Endometrial microvascular endothelial cells (primary cell): Measurements from ENCODE around the gene RYR2. TPM values are rescaled to one million over a fixed set of nuclear protein-coding genes. Genes with fewer than 3 reads are reported as not detected.
"Not testable (repeated sequence)": the region's sequence is repeated elsewhere in the genome, so short reads cannot be mapped to it uniquely, and the experiment has no call there.

Source experiments
- in situ Hi-C: cut with HindIII; loops from 2 replicates; pipeline ENCODE4 v1.10.0; 2017; ENCODE audit warnings: low sequenced_read_pairs, low pct_unique_long_range_greater_than_20kb; ENCODE audit errors: inconsistent ontology term
- total RNA-seq: library from RNA; depleted of rRNA; stranded (reverse); fragments of >200 nt; gene quantifications from one replicate; pipeline ENCODE4 v1.2.3, GENCODE V29; 2015; ENCODE audit errors: inconsistent ontology term

RYR2 gene
- total RNA-seq, 1 donor from 2014 or later, result not detected

DNA sequence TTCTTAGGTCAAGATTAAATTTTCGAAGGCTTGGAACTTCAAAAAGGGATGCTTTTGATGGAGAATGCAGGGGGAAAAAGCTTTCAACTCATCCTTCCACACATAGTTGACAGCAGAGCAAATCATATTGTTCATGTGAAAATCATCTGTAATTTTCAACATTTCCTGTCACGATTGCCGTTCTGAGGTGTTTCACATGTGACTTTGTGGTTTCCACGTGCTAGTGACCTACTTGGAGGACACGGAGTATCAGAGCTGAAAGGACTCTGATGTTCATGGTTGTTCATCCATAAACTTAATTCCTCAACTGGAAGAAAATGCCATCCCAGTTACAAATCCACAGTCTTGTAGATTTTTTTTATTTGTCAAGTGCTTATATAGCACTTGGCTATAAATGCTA lies 769.6 kb downstream of the RYR2 start:
- in situ Hi-C loops, result no loop called here

GRCh38 chr1:237812061-237812460 lies 770.1 kb downstream of the RYR2 start:
- in situ Hi-C loops, result no loop called here

DNA sequence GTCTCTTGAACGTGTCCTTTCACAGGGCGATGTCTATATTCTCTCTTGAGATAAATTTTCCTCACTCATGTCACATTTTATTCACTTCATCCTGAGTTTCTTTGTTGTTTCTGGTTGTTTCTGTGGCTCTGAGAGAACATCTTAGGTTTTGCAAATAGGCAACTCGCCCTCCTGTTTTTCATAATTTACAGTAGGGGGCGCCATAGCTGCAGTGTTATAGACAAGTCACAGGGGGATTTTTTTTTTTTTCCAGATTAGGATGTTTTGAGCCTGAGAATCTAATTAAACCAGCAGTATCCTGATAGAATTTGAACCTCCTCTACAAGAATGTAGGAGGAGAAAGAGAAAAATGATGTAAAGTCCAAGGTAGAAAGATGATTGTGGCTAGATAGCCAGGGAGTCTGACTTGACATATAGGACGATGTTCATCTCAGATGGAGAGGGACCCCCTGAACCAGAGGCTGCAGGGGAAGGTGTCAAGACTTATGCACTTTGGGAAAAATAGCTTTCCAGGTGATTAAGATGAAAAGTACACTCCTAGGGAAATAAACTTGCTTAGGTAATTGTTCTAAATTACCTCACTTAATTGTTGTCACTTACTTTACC lies 772.4 kb downstream of the RYR2 start:
- in situ Hi-C loops, result no loop called here

DNA sequence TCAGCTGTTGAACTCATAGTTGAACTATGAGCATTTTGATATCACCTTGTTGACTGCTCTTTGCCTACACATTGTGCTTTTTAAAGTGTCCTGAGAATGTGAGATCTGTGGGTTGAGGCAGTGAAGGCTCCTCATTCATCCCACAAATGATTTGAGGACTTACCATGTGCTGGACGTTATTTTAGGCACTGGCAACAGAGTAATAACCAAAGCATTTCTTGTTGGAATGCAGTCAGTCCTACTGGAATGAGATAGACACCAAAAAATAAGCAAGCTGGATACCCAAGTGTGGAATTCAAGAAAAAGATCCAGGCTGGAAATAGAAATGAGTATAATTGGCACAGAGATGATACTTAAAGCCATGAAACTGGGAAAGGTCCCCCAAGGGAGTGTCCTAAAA lies 775.3 kb downstream of the RYR2 start:
- in situ Hi-C loops, result no loop called here

DNA sequence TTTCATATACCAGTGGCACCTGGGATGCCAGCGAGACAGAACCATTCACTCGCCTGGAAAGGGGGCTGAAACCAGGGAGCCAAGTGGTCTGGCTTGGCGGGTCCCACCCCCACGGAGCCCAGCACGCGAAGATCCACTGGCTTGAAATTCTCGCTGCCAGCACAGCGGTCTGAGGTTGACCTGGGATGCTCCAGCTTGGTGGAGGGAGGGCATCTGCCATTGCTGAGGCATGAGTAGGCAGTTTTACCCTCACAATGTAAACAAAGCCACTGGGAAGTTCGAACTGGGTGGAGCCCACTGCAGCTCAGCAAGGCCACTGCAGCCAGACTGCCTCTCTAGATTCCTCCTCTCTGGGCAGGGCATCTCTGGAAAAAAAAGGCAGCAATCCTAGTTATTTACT lies 778.6 kb downstream of the RYR2 start:
- in situ Hi-C loops, result not testable (repeated sequence)

DNA sequence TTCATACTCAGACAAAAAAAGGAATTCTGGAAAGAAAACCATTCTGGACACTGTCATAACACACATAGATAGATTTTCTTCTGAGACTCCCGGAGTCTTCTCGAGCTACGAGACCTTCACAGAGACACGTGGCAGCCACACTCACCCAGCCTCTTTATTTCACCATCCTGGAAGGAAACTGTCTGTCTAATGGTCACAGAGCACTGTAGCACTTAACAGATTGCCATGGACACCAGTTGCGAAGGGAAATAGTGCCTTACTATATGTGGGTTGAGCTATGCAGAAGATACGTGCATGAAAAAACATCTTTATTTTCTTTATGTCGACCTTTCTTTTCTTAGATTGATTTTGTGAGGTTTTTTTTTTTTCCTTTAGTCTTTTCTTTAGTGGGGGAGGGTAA lies 790.9 kb downstream of the RYR2 start:
- in situ Hi-C loops, result no loop called here

DNA sequence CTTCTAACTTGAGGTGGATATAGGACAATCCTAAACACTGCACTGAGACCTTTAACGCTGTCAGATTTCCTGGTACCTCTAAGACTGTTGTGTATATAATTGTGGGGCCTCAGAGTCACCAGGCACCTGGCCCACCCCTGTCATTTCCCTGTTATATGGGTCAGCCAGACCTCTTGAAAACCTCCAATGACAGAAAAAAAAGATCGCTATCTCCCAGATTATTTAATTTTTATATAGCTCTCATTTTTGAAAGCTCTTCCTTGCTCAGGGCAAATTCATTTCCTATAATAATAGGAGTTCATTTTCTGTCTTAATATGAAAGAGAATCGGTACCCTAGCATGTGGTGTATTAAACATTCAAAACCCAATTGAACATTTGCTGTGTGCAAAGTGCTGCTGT lies 792.1 kb downstream of the RYR2 start:
- in situ Hi-C loops, result no loop called here

GRCh38 chr1:237834461-237834860 lies 792.5 kb downstream of the RYR2 start:
- in situ Hi-C loops, result no loop called here

GRCh38 chr1:237838320-237838719 lies 796.3 kb downstream of the RYR2 start:
- in situ Hi-C loops, result no loop called here

- in situ Hi-C loops, result no loop called here
Observed at GRCh38 chr1:237838904-237839534, 797.0 kb downstream of the RYR2 start.

DNA sequence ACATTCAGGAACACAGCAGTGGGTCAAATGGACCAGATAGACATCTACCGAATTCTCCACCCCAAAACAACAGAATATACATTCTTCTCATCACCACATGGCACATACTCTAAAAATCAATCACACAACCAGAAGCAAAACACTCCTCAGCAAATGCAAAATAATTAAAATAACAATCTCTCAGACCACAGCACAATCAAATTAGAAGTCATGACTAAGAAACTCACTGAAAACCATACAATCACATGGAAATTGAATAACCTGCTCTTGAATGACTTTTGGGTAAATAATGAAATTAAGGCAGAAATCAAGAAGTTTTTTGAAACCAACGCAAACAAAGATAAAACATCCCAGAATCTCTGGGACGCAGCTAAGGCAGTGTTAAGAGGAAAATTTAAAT lies 799.5 kb downstream of the RYR2 start:
- in situ Hi-C loops, result no loop called here

GRCh38 chr1:237843516-237843915 lies 801.5 kb downstream of the RYR2 start:
- in situ Hi-C loops, result not testable (repeated sequence)

DNA sequence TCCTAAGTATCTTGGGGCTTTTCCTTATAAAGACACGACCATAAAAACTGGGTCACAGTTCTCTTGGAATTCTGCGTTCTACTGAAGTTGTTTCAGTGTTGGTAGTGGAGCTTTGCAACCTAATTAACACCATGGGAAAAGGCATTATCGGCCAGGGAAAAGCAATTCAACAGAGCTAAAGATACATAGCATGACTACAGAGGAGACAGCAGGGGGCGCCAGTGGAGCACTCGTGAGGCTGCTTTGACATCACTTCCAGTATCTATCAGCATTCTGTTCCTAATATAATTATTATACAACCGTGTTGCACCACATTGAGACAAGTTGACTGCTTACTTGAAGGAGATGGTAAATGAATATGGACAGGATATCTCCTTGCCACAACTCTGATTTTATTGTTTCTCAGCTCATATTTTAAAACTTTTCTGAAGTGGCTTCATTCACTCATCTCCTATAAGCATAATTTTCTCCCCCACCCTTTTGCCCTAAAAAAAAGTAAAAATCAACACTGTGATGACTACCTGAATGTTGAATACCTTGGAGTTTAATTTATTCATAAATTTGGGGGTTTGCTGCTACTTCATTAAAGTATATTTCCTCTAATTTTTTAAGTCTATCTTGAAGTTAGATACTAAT lies 809.3 kb downstream of the RYR2 start:
- in situ Hi-C loops, result no loop called here

DNA sequence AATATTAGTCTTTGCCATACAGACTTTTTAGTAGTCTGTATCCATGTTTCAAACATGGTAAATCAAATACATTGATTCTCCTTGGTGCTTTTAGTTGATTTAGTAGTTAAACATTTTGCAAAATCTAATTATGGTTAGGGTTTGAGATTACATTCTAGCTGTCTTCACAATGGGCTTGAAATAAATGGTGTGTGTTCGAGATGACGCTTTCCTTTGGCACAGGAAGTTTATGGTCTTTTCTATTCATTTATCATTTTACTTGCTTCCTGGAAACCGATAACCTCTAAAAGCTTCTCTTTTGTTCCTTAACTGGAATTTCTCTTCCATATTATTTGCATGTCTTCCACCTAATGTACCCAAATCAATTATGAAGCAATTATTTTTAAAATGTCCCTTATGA lies 810.4 kb downstream of the RYR2 start:
- in situ Hi-C loops, result no loop called here

DNA sequence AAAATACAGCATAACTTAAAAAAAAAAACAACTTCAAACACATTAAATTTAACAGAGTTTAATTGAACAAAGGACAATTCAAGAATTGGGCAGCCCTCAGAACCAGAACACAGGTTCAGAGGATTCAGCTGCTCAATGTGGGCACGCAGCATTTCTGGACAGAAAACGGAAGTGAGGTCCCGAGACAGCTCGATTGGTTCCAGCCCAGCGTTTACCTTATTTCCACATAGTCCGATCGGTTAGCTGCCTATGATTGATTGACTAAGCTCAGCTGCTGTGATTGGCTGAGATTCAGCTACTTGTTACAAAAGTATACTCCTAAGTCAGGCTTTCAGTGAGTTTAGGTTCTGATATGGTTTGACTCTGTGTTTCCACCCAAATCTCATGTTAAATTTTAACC lies 815.5 kb downstream of the RYR2 start:
- in situ Hi-C loops, result no loop called here

- in situ Hi-C loops, result no loop called here
Observed at GRCh38 chr1:237858992-237859391, 817.0 kb downstream of the RYR2 start.

- in situ Hi-C loops, result no loop called here
Observed at GRCh38 chr1:237861944-237862343, 820.0 kb downstream of the RYR2 start.

GRCh38 chr1:237863234-237863633 lies 821.2 kb downstream of the RYR2 start:
- in situ Hi-C loops, result no loop called here

DNA sequence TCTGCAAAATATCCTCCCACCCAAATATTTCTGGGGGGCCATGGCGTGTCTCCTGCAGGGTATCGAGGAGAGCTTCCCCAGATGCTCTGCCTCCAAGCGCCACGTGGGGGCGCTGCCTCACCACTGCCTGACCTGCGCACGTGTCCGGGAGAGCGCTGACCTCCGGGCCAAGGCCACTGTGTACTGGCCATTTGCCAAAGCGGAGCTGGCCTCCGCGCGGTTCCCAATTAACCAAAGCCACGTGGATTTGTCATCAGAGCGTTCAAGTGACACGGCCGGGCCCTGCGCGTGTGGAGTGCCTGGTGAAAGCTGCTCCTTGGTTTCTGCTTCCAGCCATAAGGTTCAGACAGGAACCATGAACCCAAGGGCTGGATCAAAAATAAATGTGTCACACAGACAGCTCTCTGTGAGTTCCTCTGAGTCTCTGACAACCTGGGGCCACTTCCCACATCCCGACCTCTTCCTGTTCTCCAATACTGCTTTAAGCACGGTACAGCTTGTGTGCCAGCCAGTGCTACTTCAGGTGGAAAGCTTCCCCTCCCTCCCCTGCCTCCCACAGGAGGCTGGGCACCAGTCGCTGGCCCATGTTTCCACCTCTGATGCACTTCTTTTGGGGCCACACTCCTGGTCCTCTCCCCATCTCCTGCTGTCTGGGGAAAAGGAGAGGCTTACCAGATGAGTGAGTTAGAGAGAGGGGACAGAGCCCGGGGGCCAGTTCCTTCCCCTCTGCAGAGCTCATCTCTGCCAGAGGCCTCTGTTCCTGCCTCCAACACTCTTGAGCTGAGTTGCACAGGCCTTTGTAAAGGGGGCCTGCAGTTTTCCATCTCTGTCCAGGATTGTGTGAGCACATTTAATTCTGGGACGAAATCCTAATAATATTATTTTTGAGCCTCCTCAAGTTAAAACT lies 822.6 kb downstream of the RYR2 start:
- in situ Hi-C loops, result no loop called here
